AG09319 (cell line): ENCODE measurements around the gene RPTOR.

ENCODE experiments used
- DNase-seq: peaks from one replicate; pipeline ENCODE4 v3.0.0-alpha.2; 2010; ENCODE audit warnings: low read depth; ENCODE audit errors: extremely low read depth
- TF ChIP-seq, protein P1 (sequence below): IDR thresholded peaks from 2 replicates; pipeline ENCODE4 v1.5.1; 2011; ENCODE audit warnings: low read depth, mild to moderate bottlenecking, inconsistent platforms, low read length, moderate library complexity

Gene RPTOR

DNA sequence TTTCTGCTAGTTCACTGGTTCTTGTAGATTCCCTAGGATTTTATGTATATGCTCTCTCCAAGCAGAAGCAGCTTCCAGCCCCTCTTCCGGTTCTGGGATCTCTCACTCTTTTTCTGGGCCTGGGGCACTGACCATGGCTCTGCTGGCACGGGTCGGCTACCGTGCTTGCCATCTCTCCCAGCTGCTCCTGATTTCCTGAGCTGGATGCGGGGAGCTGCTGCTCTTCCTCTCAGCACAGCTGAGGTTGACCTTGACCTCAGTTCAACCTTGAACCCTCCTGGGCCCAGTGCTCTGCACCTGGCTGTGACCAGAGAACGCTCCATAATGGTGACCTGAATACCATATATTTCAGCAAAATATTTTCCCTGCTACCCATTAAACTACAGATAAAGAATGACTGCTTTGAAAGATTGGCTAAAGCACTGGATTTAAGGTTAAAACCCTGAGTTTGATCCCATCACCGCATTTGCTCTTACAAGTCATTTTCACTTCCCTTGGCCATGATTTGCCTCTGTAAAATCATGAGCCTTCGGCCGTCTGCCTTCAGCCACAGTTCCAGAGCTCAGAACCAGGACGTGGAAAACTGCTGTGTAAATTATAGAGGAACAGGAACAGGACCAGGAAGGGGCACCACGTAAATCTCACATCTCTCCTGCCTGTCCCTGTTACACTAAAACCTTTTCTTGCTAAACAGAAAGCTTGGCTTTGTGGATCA lies 316.2 kb downstream of the RPTOR start:
- no peak for DNase-seq

DNA sequence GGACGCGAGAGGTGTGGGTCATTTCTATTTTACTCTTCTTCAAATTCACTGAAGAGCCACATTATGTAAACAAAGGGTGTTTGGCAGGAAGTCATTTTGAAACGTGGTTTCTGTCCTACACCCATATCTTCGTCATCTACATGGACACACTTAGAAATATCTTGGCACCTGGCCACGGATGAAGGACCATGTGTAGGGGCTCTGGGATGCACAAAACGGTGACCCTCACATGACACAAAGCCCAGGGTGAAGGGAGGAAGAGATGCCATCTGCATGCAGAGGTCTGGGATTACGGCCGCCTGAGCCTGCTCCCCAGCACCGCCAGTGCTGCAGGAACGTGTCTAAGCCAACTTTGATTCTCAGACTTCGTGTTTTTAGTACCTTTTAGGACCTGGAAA lies 316.8 kb downstream of the RPTOR start:
- TF ChIP-seq, protein P1, sequence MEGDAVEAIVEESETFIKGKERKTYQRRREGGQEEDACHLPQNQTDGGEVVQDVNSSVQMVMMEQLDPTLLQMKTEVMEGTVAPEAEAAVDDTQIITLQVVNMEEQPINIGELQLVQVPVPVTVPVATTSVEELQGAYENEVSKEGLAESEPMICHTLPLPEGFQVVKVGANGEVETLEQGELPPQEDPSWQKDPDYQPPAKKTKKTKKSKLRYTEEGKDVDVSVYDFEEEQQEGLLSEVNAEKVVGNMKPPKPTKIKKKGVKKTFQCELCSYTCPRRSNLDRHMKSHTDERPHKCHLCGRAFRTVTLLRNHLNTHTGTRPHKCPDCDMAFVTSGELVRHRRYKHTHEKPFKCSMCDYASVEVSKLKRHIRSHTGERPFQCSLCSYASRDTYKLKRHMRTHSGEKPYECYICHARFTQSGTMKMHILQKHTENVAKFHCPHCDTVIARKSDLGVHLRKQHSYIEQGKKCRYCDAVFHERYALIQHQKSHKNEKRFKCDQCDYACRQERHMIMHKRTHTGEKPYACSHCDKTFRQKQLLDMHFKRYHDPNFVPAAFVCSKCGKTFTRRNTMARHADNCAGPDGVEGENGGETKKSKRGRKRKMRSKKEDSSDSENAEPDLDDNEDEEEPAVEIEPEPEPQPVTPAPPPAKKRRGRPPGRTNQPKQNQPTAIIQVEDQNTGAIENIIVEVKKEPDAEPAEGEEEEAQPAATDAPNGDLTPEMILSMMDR, result no peak
- no peak for DNase-seq

More for the DNA sequence above, 316.2 kb downstream of the RPTOR start:
- TF ChIP-seq, protein P1, result no peak

DNA sequence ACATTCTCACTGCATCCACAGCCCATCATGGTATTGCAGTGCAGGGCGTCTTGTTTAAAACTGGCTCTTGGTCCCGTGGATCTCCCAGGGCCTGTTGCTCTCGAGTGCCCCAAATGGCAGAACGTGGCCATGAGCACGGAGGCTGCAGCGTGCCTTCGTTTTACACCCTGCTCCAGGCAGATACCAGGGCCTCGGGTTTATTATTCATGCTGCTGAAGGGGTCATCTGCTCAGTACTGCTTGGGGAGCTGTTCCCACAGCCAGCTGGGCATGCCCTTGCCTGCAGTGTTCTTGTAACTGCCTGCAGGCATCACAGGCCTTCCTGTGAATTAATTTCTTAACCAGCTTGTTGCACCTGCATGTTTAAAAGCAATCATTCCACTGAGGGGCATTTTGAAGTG lies 317.3 kb downstream of the RPTOR start:
- DNase-seq, result no peak

DNA sequence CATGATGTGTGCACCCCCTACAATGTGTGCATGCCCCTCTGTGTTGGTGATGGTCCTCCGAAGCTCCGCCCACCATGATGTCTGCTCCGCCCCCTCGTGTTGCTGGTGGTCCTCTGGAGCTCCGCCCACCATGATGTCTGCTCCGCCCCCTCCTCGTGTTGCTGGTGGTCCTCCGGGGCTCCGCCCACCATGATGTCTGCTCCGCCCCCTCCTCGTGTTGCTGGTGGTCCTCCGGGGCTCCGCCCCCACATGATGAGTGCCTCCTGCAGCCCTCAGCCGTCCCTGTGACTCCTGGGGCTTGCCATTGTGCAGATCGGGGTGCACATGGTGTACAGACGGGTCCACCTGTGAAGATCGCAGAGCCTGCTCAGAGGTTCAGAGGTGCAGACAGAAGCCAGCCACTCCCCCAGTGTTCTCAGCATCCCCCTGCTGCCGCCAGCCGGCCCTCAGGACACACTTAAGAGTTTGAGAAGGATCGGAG lies 317.9 kb downstream of the RPTOR start:
- TF ChIP-seq, protein P1, result no peak
- no peak for DNase-seq

More for the DNA sequence above, 317.3 kb downstream of the RPTOR start:
- TF ChIP-seq, protein P1, result peak; percentile 51

DNA sequence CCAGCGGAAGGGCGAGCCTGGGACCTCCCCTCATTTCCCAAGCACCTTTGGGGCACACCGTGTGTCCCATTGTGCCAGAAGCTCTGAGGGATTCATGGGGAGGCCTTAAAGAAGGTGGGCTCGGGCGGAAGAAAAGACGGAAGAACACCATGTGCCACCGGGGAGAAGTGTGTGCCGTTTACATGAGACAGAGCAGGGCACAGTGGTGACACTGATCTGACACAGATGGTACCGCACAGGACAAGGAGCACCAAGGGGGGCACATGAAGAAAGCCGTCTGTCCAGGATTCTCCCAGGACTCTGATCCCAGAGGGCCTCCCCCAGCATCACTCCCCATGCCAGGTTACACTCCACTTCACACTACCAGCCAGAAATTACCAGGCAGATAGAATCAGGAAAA lies 318.3 kb downstream of the RPTOR start:
- TF ChIP-seq, protein P1, result no peak
- no peak for DNase-seq

DNA sequence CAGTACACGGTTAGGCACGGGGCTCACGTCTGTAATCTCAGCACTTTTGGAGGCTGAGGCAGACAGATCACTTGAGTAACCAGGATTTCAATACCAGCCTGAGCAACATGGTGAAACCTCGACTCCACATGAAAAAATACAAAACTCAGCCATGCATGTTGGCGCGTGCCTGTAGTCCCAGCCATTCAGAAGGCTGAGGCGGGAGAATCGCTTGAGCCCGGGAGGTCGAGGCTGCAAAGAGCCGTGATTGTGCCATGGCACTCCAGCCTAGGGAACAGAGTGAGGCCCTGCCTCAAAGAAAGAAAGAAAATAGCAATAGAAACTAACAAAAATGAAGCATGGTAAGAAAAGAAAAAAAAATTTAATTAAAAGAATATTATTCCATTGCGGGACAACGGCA lies 319.0 kb downstream of the RPTOR start:
- no peak for DNase-seq
- TF ChIP-seq, protein P1, result no peak

DNA sequence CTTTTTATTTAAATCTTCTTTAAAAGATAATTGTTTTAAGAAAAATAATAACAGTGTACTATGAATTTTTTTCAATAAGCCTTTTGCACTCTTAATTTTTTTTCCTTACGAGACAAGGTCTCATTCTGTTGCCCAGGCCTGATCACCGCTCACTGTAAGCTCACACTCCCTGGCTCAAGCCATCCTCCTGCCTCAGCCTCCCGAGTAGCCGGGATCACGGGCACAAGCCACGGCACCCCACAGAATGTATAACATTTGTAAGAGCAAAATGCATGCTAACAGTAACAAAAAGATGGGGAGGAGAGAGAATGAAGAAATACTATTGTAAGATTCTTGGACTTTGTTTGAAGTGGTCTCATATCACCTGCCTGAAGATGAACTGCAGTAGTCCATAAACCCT lies 320.1 kb downstream of the RPTOR start:
- TF ChIP-seq, protein P1, result no peak
- DNase-seq, result no peak
